GM18508 (cell line): ENCODE results near the gene CSMD2.
"Not testable (repeated sequence)": the region's sequence is repeated elsewhere in the genome, so short reads cannot be mapped to it uniquely, and the experiment has no call there.

Source experiments
- ATAC-seq: cut with Tn5 transposase; IDR thresholded peaks from one replicate; pipeline ENCODE4 v1.9.1; 2021; ENCODE audit warnings: moderate number of reproducible peaks; ENCODE audit not compliant: insufficient read depth, unreplicated experiment

Gene CSMD2

GRCh38 chr1:34164771-34165391 is at the start of gene CSMD2:
Gene CSMD2, minus strand, starts transcription at chr1:34165230. Its CDS starts 133 bp downstream, at chr1:34165097.
- no peak for ATAC-seq

GRCh38 chr1:34213956-34214355 is 48.9 kb upstream of the CSMD2 start:
- ATAC-seq = no peak

DNA sequence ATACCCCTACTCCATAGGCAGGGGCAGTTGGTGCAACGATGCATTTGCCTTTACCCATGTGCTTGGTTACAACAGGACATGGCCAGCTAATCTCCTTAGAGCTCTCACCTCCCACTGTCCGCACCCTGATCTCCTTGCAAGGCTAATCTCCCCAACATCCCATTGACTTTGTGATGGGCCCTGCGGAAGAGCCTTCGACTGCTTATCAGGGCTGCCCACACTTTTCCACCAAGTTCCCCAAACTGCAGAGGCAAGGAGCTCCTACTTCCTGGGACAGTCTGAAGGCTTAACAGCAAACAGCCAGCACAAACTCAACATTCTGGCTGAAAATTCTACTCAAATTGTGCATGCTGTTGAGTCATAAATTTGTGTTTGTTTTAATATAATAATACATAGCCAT is 47.6 kb upstream of the CSMD2 start:
- ATAC-seq = no peak

- no peak for ATAC-seq
These were observed 34.9 kb upstream of the CSMD2 start for GRCh38 chr1:34199927-34200326.

DNA sequence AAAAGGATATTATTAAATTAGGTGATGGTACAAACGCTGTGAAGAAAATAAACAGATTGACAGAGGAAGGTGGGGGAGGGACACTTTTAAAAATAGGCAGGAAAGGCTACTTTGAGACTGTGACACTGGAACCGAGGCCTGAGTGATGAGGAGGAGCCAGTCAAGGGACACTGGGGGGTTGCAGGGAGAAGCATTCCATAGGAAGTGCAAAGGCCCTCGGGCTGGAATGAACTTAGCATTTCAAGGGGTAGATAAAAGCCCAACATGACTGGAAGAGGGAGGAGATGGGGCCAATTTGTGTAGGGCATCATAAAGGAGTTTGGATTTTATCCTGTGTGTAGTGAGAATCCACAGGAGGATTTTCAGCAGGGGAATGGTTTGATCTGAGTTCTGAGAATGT is 27.6 kb upstream of the CSMD2 start:
- ATAC-seq = no peak

DNA sequence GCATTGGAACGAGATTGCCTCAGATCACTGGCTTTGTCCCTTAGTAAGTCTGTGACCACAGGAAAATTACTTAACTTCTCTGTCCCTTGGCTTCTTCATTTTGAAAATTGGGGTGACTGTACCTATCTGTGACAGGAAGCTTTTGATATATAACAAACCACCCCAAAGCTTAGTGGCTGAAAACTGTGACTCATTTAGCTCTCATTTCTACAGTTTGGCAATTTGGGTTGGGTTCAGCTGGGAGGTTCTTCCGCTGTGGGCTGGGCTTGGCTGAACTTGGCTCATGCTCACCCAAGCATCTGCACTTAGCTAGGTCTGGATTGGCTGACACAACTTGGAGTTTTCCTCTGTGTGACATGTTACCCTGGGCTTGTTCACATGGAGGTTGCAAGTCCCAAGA is 25.7 kb upstream of the CSMD2 start:
- no peak for ATAC-seq

- no peak for ATAC-seq
These were observed 24.0 kb upstream of the CSMD2 start for GRCh38 chr1:34188985-34189384.

DNA sequence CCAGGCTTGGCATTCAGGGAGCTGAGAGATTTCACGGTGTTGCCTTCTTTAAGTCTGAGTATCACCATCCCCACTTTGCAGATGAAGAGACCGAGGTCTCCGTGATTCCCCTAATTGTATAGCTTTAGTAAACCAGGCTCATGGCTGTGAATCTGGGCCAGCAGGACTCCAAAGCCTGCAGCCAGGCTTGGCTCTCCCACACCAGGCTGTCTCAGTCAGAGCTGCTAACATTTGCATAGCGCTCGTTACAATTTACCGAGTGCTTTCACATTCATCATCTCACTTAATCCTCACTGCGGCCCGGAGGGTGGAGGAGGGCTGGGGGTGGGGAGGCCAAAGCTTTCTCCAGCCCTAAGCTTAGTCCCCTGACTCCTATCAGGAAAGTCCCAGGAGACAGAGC is 23.4 kb upstream of the CSMD2 start:
- no peak for ATAC-seq

GRCh38 chr1:34186741-34187494 is 21.9 kb upstream of the CSMD2 start:
- ATAC-seq = no peak

- not testable (repeated sequence) for ATAC-seq
These were observed 18.4 kb upstream of the CSMD2 start for GRCh38 chr1:34183381-34183780.

DNA sequence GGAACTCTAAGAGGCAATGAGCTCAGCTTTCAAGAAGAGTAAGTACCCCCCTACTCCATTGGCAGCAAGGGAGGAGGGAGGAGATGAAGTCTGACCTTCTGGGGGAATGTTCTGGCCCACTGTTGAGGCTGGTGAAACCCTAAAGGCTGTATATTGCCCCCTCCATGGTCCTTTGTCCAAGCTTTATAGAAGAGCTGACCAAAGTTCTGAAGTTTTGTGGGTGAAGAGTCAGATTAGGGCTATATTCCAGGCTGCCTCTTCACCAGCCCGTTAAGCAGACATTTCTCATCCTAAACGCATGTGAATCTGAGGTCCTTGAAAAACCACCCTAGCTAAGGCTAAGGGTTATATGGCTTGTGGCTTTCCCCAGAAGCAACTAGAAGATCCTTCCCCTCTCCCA is 13.0 kb upstream of the CSMD2 start:
- no peak for ATAC-seq

- no peak for ATAC-seq
These were observed 12.0 kb upstream of the CSMD2 start, which contains the start of gene C1orf94 for GRCh38 chr1:34176830-34177603. Gene C1orf94, plus strand, starts transcription at chr1:34176907. Its CDS starts 883 bp downstream, at chr1:34177790.

- ATAC-seq = no peak
These were observed 10.7 kb upstream of the CSMD2 start for GRCh38 chr1:34175744-34176143.

GRCh38 chr1:34167389-34167788 is 2.4 kb upstream of the CSMD2 start:
- ATAC-seq = no peak

- ATAC-seq = no peak
These were observed 1.8 kb upstream of the CSMD2 start for GRCh38 chr1:34166625-34167361.

DNA sequence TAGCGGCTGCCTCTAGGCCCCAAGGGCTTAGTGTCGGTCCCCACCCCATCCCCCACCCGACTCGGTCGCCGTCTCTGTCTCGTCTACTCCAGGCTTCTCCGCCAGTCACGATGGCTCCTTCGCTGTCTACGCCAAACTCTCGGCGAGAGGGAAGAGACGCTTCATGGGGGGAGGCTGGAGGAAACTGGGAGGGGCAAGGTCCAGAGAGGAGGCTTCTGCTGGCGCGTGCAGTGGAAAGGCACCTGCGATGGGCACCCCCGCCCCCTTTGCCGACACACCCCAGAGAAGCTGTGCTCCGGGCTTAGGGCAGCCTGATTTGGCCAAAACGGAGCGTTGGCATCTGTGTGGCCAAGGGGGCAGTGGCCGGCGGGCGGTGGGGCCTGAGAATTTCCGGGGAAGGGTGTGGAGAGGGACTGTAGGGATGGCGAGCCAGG is 1.2 kb upstream of the CSMD2 start:
- no peak for ATAC-seq

DNA sequence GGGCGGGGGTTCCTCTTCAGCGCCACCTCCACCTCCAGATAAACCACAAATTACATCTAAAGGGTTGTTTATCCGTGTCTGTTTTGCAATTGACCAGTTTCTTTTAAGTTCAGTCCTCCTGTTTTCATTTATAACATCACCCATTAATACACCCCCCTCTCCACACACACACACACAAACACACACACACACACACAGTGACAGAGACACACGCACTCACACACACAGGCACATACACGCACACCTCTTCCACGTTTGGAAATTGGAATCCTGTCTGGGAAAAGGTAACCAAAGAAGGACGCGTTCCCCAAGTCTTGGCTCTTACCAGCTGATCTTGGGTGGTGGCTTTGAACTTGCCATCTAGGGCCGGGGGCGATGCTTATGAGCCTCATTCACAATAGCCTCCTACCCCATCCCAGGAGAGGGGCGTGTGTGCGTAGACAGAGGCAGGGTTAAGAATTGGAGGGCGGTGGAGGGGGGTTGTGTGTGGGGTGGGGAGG is 442 bp upstream of the CSMD2 start:
- no peak for ATAC-seq

- ATAC-seq = no peak
These were observed 968 bp downstream of the CSMD2 start for GRCh38 chr1:34163792-34164731.
